Neutrophil (primary cell): Measurements from ENCODE around the gene SOAT2.

ENCODE experiments used
- H3K27ac ChIP-seq: fragments of 200-600 bp; sonication (generic); 2 replicates; pipeline ENCODE4 v1.5.1; 2016; ENCODE audit warnings: mild to moderate bottlenecking, moderate library complexity
- H3K27me3 ChIP-seq: fragments of 200-600 bp; sonication (generic); 2 replicates; pipeline ENCODE4 v1.6.0; 2016; ENCODE audit warnings: mild to moderate bottlenecking
- H3K36me3 ChIP-seq: fragments of 200-600 bp; sonication (generic); 2 replicates; pipeline ENCODE4 v1.5.1; 2017
- H3K4me1 ChIP-seq, 2 experiments: fragments of 200-600 bp in 1 of 2; sonication (generic) in 1 of 2; 1 replicate in 1 of 2; 2 replicates in 1 of 2; pipeline versions ENCODE4 v1.5.1 to v1.6.1; 2013 to 2016; ENCODE audit warnings: low read depth in 1 of 2, low read length in 1 of 2, mild to moderate bottlenecking in 1 of 2, moderate library complexity in 1 of 2; ENCODE audit not compliant: control insufficient read depth in 1 of 2, insufficient read depth in 1 of 2
- H3K4me3 ChIP-seq, 2 experiments: fragments of 200-600 bp in 1 of 2; sonication (generic) in 1 of 2; 1 replicate in 1 of 2; 2 replicates in 1 of 2; pipeline ENCODE4 v1.5.1; 2013 to 2016; ENCODE audit warnings: low read depth in 1 of 2, low read length in 1 of 2, mild to moderate bottlenecking in 1 of 2, moderate library complexity in 1 of 2
- H3K9me3 ChIP-seq: fragments of 200-600 bp; sonication (generic); 2 replicates; pipeline ENCODE4 v1.5.1; 2016
- CTCF ChIP-seq: fragments of 200-600 bp; sonication (generic); IDR thresholded peaks from 2 replicates; pipeline ENCODE4 v1.5.1; 2016; ENCODE audit warnings: antibody characterized with exemption

Gene SOAT2

GRCh38 chr12:53060721-53061276, 42.5 kb upstream of the SOAT2 start:
- no peaks in the 10 kb centered on the region for H3K4me1 ChIP-seq
- H3K27ac ChIP-seq, result no peak overlapping the region
- H3K36me3 ChIP-seq, result peaks cover 30% of the 10 kb centered on the region
- no peaks in the 10 kb centered on the region for H3K9me3 ChIP-seq
- TF ChIP-seq CTCF, result no peak
- H3K4me3 ChIP-seq, result no peak overlapping the region
- no peaks in the 10 kb centered on the region for H3K27me3 ChIP-seq

- TF ChIP-seq CTCF, result no peak
- peaks cover 37% of the 10 kb centered on the region for H3K36me3 ChIP-seq
- H3K4me1 ChIP-seq, result peaks cover 3 to 4% of the 10 kb centered on the region in 2 experiments
- H3K9me3 ChIP-seq, result no peaks in the 10 kb centered on the region
- H3K27ac ChIP-seq, result no peak overlapping the region
- H3K4me3 ChIP-seq, result no peak overlapping the region
- no peaks in the 10 kb centered on the region for H3K27me3 ChIP-seq
Observed at GRCh38 chr12:53061404-53062010, 41.8 kb upstream of the SOAT2 start.

GRCh38 chr12:53062011-53062961, 41.0 kb upstream of the SOAT2 start:
- Histone ChIP-seq H3K4me3 (no peak overlapping the region), H3K27me3 (no peaks in the 10 kb centered on the region), H3K4me1 (peaks cover 3 to 4% of the 10 kb centered on the region in 2 experiments), H3K27ac (no peak overlapping the region), H3K9me3 (no peaks in the 10 kb centered on the region), H3K36me3 (peaks cover 44% of the 10 kb centered on the region)
- no peak for TF ChIP-seq CTCF

DNA sequence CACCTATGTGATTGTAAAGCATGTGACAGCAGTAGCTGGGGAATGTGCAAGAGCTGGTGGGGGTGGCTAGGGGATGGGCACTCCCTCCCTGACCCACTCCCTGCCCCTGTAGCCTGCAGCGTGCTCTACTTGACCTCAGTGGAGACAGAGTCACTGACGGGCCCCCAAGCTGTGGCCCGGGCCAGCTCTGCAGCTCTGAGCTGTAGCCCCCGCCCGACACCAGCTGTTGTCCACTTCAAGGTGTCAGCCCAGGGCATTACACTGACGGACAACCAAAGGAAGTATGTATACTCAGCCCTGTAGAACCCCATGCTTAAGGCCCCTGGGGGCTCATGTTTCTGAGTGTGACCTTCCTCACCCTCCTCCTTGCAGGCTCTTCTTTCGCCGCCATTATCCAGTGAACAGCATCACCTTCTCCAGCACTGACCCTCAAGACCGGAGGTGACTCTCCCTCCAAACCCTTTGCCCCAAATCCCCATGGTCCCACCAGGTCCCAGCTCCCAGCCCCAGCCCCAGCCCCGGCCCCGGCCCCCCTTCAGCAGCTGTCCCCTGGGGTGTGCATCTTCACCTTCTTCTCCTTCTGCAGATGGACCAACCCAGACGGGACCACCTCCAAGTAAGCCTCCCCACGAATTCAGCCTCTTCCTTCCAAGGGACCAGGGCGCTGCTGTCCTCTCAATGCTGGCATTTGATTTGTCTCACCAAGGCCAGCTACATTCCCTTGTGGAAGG, 40.1 kb upstream of the SOAT2 start:
- Histone ChIP-seq H3K27ac (no peak overlapping the region), H3K4me1 (peaks cover 3 to 4% of the 10 kb centered on the region in 2 experiments), H3K4me3 (no peak overlapping the region), H3K9me3 (no peaks in the 10 kb centered on the region), H3K36me3 (peaks cover 53% of the 10 kb centered on the region), H3K27me3 (no peaks in the 10 kb centered on the region)
- no peak for TF ChIP-seq CTCF
